Testis (tissue), 2 donors: Measurements from ENCODE around the gene NELL2.

Source experiments
- CTCF ChIP-seq, 3 experiments: fragments of 450-650 bp in 2 of 3; fragments of 200-600 bp in 1 of 3; sonication (generic) in 1 of 3; IDR thresholded peaks; one replicate each; pipeline ENCODE4 v1.5.1; 2016 to 2019; ENCODE audit warnings: antibody characterized with exemption in 3 of 3, mild to moderate bottlenecking in 2 of 3, moderate library complexity in 1 of 3
- POLR2A ChIP-seq: fragments of 450-650 bp; IDR thresholded peaks from one replicate; pipeline ENCODE4 v1.6.1; 2017; ENCODE audit warnings: antibody characterized with exemption, mild to moderate bottlenecking, moderate library complexity

DNA sequence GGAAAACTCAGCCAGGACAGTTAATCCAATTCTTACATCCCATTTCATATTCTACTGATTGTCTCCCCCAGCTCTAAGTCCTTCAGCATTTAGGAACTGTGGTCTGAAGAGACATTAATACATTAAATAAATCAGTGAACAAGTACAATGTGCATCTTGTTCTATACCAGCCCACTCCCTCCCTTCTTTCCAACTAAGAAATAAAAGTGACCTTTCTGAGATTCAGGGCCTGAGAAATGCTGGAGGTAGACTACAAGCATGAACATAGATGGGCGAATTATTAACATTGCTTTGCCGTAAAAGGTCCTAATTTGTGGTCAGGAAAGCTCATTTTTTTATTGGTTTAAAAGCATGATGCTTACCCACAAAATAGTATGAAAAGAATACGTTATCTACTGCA, 113.1 kb downstream of the NELL2 start:
- TF ChIP-seq CTCF (IDR thresholded peaks at IDR 0.05) (no peak), POLR2A (no peak)
